OCI-LY7 (cell line): Measurements from ENCODE around the gene PSMC4.

Experiments
- EZH2phosphoT487 ChIP-seq: fragments of 200-600 bp; sonication (generic); IDR thresholded peaks from 2 replicates; pipeline ENCODE4 v1.6.1; 2018; ENCODE audit warnings: low read depth, borderline replicate concordance, mild to moderate bottlenecking, mixed run types, antibody characterized with exemption, low read length, moderate library complexity, mixed read lengths
- TF ChIP-seq, protein P1 (sequence below): fragments of 200-600 bp; sonication (generic); conservative IDR thresholded peaks from 2 replicates; pipeline ENCODE4 v1.5.1; 2014; ENCODE audit warnings: mild to moderate bottlenecking, antibody characterized with exemption, low read length, moderate library complexity, mixed read lengths

DNA sequence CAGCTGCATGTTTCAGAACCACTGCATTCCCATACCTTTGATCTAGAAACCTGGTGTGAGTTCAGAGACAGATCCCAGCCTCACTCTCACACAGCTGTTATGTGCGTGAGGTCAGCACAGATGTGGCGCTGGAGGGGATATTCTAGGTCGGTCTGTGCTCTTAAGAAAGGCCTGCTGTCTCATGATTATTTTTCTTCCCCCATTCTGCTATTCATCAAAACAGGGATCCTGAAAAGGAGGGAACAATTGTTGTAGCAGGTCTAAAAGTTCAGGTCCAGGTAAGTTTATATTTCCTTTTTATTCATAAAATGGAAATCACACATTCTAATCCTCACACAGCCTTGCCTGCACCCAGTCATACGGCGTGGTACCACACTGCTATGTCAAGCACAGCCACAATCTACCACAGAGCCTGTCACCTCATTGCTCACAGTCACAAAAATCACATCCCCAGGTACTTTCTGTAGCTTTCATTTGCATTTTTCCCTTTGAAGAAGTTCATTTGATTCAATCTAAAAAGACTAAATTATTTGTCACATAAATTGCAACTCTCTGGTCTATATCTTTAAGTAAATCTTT, 26.8 kb downstream of the PSMC4 start:
- TF ChIP-seq, protein P1, sequence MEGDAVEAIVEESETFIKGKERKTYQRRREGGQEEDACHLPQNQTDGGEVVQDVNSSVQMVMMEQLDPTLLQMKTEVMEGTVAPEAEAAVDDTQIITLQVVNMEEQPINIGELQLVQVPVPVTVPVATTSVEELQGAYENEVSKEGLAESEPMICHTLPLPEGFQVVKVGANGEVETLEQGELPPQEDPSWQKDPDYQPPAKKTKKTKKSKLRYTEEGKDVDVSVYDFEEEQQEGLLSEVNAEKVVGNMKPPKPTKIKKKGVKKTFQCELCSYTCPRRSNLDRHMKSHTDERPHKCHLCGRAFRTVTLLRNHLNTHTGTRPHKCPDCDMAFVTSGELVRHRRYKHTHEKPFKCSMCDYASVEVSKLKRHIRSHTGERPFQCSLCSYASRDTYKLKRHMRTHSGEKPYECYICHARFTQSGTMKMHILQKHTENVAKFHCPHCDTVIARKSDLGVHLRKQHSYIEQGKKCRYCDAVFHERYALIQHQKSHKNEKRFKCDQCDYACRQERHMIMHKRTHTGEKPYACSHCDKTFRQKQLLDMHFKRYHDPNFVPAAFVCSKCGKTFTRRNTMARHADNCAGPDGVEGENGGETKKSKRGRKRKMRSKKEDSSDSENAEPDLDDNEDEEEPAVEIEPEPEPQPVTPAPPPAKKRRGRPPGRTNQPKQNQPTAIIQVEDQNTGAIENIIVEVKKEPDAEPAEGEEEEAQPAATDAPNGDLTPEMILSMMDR = no peak
- no peak for TF ChIP-seq EZH2phosphoT487
